Fibroblast of gingiva (primary cell): ENCODE results near the gene CORO7.
A peak's percentile ranks its signal among the peaks of the same experiment; 100 is the strongest.
"Not testable (repeated sequence)": the region's sequence is repeated elsewhere in the genome, so short reads cannot be mapped to it uniquely, and the experiment has no call there.

Experiments
- DNase-seq: peaks from one replicate; pipeline ENCODE4 v3.0.0-alpha.2; 2011; ENCODE audit warnings: low read depth

The CORO7 gene

GRCh38 chr16:4353675-4354074, 62.7 kb downstream of the CORO7 start:
- no peak for DNase-seq

- DNase-seq, result no peak
Observed at GRCh38 chr16:4352843-4353242, 63.6 kb downstream of the CORO7 start.

- no peak for DNase-seq
Observed at GRCh38 chr16:4351880-4352279, 64.5 kb downstream of the CORO7 start.

GRCh38 chr16:4350787-4351659, 65.4 kb downstream of the CORO7 start, which contains the start of gene PAM16:
Gene PAM16 (minus strand): TSS chr16:4351321. CDS start chr16:4351234, 87 bp downstream.
- peak; percentile 91 for DNase-seq

- DNase-seq, result no peak
Observed at GRCh38 chr16:4350365-4350786, 66.0 kb downstream of the CORO7 start.

GRCh38 chr16:4349332-4349731, 67.1 kb downstream of the CORO7 start:
- no peak for DNase-seq

- DNase-seq, result no peak
Observed at GRCh38 chr16:4347765-4348509, 68.5 kb downstream of the CORO7 start.

- DNase-seq, result peak; percentile 83
Observed at GRCh38 chr16:4347010-4347409, 69.4 kb downstream of the CORO7 start.

- DNase-seq, result no peak
Observed at GRCh38 chr16:4345836-4346781, 70.3 kb downstream of the CORO7 start.

- no peak for DNase-seq
Observed at GRCh38 chr16:4344983-4345835, 71.2 kb downstream of the CORO7 start.

- not testable (repeated sequence) for DNase-seq
Observed at GRCh38 chr16:4344300-4344982, 72.0 kb downstream of the CORO7 start.

- no peak for DNase-seq
Observed at GRCh38 chr16:4342866-4343744, 73.3 kb downstream of the CORO7 start.

- DNase-seq, result no peak
Observed at GRCh38 chr16:4341250-4341649, 75.1 kb downstream of the CORO7 start.

GRCh38 chr16:4340443-4340842, 76.0 kb downstream of the CORO7 start:
- DNase-seq, result no peak

GRCh38 chr16:4339909-4340308, 76.5 kb downstream of the CORO7 start:
- DNase-seq, result no peak

- no peak for DNase-seq
Observed at GRCh38 chr16:4339455-4339854, 76.9 kb downstream of the CORO7 start.

- DNase-seq, result no peak
Observed at GRCh38 chr16:4338712-4339299, 77.6 kb downstream of the CORO7 start.

GRCh38 chr16:4338125-4338582, 78.2 kb downstream of the CORO7 start:
- no peak for DNase-seq

GRCh38 chr16:4337540-4338088, 78.8 kb downstream of the CORO7 start:
- no peak for DNase-seq
